GM13977 (cell line): ENCODE measurements around the gene GADD45A.
"Not testable (repeated sequence)": the region's sequence is repeated elsewhere in the genome, so short reads cannot be mapped to it uniquely, and the experiment has no call there.

ENCODE experiments used
- DNase-seq: peaks from one replicate; pipeline ENCODE4 v3.0.0; 2012; ENCODE audit warnings: low spot score
- CTCF ChIP-seq: IDR thresholded peaks from 2 replicates; pipeline ENCODE4 v1.5.1; 2012; ENCODE audit warnings: mild to moderate bottlenecking, control low read depth; ENCODE audit not compliant: insufficient read depth; ENCODE audit errors: extremely low read depth, missing control alignments
- in situ Hi-C: fragments of 300-500 bp; cut with MboI; formaldehyde crosslinking; loops from one replicate; pipeline ENCODE4 v1.12.0; 2022; ENCODE audit warnings: low sequenced_read_pairs, low pct_unique_long_range_greater_than_20kb, mixed read lengths, inconsistent platforms; ENCODE audit not compliant: unreplicated experiment

Gene GADD45A

DNA sequence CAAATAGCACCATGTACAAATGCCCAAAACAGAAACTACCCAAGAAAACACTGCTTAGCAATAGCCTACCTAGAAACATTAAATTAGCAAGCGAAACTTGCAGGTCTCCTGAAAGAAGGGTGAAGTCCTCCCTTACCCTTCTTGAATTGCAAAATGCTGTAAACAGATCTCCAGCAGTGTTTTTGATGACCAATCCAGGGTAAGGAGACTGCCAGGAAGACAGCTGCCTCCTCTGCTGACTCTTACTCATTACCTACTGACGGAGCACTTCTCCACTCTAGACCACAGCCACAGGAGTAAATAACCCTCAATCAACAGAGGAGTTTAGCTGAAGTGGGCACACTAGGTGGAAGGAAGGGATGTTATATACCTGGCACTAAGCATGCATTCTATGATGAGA is 32.2 kb upstream of the GADD45A start:
- no peak for TF ChIP-seq CTCF
- no peak for DNase-seq
- in situ Hi-C loops = no loop called here

- in situ Hi-C loops = no loop called here
- no peak for TF ChIP-seq CTCF
- no peak for DNase-seq
Observed at GRCh38 chr1:67653304-67653703, 31.7 kb upstream of the GADD45A start.

GRCh38 chr1:67655581-67655980 is 29.4 kb upstream of the GADD45A start:
- DNase-seq = no peak
- in situ Hi-C loops = no loop called here
- no peak for TF ChIP-seq CTCF

GRCh38 chr1:67657152-67657551 is 27.8 kb upstream of the GADD45A start:
- in situ Hi-C loops, DNase-seq: not testable (repeated sequence)

DNA sequence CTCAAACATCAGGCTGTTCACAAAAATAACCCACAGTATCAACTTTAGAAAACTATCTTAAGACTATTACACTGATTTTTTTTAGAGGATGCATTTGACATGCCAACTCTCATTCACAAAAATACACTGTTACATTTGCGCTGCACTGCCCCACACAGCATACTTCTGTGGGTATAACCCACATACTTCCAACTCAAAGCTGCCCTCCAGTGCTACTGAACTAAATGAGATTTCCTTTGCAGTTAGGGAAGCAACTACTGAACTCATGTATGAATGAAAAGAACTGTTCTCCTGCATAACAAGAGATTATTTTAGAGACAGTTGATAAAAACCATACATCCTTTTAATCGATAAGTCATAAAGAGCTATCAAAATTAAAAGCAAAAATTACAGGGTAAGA is 25.8 kb upstream of the GADD45A start:
- DNase-seq = no peak
- in situ Hi-C loops = no loop called here
- TF ChIP-seq CTCF = no peak

GRCh38 chr1:67662884-67663283 is 22.1 kb upstream of the GADD45A start:
- TF ChIP-seq CTCF = no peak
- DNase-seq = no peak
- in situ Hi-C loops = no loop called here

- no peak for DNase-seq
- in situ Hi-C loops = no loop called here
- TF ChIP-seq CTCF = no peak
Observed at GRCh38 chr1:67664048-67664447, 21.0 kb upstream of the GADD45A start.

GRCh38 chr1:67665307-67665706 is 19.7 kb upstream of the GADD45A start:
- in situ Hi-C loops, DNase-seq: not testable (repeated sequence)
